Measurements from ENCODE around the gene ZNF3.

DNA sequence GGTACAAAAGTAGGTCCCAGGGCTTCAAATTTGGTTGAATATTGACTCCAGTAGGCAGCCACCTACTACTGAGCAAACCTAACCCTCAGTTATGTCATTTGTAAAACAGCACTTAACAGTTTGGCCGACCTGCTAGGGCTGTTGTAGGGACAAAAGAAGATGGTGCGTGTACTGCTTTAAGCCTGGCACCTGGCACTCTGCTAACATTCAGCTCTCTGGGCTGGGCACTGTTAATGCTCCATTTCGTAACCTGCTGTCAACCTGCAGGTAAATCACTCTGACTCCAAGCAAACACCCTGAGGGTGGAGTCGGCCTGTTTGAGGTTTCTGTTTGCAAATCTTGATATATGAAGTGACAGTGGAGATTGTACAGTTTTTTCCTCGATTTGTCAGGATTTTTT, 58.9 kb downstream of the ZNF3 start:
- TF ChIP-seq, protein P1, sequence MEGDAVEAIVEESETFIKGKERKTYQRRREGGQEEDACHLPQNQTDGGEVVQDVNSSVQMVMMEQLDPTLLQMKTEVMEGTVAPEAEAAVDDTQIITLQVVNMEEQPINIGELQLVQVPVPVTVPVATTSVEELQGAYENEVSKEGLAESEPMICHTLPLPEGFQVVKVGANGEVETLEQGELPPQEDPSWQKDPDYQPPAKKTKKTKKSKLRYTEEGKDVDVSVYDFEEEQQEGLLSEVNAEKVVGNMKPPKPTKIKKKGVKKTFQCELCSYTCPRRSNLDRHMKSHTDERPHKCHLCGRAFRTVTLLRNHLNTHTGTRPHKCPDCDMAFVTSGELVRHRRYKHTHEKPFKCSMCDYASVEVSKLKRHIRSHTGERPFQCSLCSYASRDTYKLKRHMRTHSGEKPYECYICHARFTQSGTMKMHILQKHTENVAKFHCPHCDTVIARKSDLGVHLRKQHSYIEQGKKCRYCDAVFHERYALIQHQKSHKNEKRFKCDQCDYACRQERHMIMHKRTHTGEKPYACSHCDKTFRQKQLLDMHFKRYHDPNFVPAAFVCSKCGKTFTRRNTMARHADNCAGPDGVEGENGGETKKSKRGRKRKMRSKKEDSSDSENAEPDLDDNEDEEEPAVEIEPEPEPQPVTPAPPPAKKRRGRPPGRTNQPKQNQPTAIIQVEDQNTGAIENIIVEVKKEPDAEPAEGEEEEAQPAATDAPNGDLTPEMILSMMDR (IDR thresholded peaks at IDR 0.05; ENCODE audit: low read depth, low read length, poor library complexity, severe bottlenecking), result no peak
- no peak for TF ChIP-seq EZH2phosphoT487 (IDR thresholded peaks at IDR 0.05; ENCODE audit: borderline replicate concordance, low read length)
